Stimulated activated CD4-positive, alpha-beta T cell treated with anti-CD3 and anti-CD28 coated beads, Interleukin-15, amount 100 ng/mL, for 1 hour (primary cell): ENCODE data around the gene SLC18B1.
A peak's percentile ranks its signal among the peaks of the same experiment; 100 is the strongest.

Experiments
- DNase-seq, 2 donors: peaks; one replicate each; pipeline ENCODE4 v3.0.0-alpha.2; 2020; ENCODE audit warnings: low read depth in 1 of 2, low spot score in 1 of 2

Gene SLC18B1

GRCh38 chr6:132797951-132798868 is at the start of gene SLC18B1:
SLC18B1 (minus strand) TSS chr6:132798637; CDS start chr6:132798456, 181 bp downstream.
- peak in 1 of 2 donors; percentile 52 for DNase-seq

DNA sequence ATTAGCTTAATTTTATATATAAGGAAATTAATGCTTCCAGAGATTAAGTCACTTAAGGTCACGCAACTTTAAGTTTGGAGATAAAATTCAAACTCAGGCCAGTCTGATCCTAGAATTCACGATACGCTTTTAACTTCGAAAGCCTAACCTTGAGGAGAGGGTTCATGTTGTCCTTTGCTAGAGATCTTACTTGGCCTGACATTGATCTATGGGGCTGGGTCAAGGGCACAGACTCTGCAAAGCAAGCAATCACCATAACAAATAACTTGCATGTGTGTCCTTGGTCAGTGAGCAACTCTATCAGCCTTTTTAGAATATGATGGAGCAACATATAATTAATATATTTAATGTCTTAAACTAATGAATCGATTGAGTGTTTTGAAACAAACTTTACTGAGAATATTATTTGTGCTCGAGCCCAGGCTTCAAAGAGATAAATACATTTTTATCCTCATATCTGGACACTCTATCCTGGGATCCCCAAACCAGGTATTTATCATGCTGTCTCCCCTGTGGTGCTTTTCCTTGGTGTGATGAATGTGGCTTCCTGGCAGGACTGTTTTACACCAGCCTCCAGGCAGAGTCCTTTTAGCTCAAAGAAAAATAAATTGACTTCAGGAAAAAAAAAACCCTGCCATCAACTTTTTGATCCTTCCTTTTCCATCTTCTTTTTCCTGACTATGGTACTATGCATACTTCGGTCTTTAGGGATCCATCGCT is 45.0 kb upstream of the SLC18B1 start:
- DNase-seq, result no peak

GRCh38 chr6:132841966-132842365 is 43.5 kb upstream of the SLC18B1 start:
- no peak for DNase-seq

GRCh38 chr6:132832891-132833290 is 34.5 kb upstream of the SLC18B1 start:
- no peak for DNase-seq

DNA sequence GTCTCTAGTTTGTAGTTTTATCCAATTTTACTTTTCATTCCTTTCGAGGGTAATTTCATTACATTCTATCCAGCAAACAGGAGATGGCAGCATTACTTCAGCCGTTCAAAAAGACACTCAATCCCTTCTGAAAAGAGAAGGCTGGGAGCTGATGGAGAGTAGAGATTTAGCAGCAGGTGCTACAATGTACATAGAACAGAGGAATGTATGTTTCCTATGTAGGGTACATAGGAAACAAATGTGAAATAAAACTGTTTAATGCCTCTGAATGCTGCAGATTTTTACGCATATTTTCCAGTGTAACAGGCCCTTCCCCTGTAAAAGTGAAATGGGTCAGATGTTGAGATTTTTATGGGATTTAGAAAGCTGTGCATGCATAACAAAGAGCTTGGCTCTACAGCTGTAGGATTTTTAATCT is 31.9 kb upstream of the SLC18B1 start:
- no peak for DNase-seq

DNA sequence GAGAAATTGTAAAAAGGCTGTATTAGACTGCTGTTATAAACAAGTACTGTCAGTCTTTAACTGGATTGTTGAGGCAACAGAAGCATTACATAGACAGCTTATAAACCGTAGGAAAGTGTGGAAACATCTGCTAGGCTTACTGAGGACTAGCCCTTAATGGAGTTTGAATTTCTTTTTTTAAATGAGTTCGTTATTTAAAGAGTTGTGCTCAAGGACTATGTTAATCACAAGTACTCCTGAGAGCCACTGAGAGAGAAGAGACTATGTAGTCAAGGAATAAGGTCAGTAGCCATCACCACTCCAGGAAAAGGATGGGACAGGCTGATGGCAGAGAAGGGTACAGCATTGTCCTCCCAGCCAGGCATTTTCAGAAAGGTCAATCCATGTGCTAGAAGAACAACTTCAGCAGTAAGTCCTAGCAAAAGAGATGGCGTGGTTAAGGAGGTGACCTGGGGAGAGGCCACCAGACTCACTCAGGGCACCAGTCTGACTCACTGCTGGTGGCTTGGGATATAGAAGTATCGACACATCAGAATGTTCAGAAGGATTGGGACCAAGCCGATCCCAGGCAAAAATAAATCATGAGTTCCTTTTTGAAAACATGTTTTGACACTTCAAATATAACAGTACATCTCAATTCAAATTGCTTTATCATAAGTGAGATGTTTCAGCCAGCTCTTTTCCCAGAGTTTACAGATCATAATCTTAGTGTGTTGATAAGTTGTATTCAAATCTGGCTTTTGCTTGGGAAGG is 22.4 kb upstream of the SLC18B1 start:
- DNase-seq, result no peak

- no peak for DNase-seq
Observed at GRCh38 chr6:132819405-132820161, 21.1 kb upstream of the SLC18B1 start.

DNA sequence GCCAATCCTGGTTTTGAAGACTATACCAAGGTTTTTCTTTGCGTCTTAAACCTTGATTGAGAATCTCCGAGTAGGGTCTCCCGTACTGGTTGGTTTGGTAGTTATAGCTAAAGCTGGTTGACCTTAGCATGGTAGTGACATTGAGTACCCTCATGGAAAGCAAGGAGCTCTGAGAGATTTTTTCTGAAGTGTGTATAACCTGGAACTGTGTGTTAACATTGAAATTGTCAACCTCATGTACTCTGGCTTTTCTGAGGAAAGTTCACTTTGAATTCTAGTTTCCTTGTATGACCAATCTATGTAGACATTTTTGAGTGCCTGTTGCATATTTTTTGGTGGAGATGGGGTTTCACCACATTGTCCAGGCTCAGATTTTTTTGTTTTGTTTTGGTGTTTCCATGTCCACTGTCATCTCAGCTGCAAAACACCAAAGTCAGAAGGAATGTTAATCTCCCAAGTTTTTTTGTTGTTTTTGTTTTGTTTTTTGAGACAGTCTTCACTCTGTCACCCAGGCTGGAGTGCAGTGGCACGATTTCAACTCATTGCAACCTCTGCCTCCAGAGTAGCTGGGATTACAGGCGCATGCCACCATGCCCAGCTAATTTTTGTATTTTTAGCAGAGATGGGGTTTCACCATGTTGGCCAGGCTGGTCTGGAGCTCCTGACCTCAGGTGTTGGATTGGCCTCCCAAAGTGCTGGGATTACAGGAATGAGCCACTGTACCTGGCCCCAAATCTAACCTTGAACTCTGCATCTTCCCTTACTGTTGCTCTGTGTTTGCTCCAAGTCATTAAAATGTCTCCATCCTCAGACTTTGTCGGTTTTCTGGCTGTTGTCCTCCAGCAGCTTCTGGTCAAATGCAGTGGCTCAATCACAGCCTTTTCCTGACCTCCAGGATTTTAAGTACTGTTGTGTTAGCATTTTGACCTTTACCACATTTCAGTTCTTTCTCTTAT is 20.2 kb upstream of the SLC18B1 start:
- no peak for DNase-seq

DNA sequence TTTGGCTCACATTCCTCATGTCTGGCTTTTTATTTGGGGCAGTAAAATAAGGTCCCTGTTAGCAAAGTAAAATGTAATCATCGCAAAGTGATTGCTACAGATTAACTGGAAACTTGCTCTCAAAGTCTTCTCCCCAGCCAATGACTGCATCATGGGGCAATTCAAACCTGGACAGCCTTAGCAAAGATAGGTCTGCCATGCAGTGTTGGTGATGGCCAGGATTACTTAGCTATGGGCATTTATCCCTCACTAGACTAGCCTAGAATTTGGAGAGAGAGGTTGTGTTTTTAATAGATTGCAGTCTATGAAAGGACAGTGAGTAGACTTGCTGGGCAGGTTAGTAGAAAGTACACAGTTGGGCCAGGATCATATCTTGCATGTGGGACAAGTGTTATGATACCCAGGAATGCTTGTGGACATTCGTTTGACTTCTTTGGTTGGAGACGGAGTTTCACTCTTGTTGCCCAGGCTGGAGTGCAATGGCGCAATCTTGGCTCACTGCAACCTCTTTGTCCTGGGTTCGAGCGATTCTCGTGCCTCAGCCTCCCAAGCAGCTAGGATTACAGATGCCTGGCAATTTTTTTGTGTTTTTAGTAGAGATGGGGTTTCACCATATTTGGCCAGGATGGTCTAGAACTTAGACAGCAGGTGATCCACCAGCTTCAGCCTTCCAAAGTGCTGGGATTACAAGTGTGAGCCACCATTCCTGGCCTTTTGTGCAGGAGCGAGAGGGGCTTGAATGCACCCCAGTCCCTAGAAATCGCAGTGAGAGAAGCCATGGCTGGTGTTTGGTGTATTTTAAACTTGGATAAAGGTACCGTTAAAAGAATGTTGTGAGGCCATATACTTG is 19.3 kb upstream of the SLC18B1 start:
- no peak for DNase-seq

- DNase-seq, result no peak
Observed at GRCh38 chr6:132816660-132817059, 18.2 kb upstream of the SLC18B1 start.

- no peak for DNase-seq
Observed at GRCh38 chr6:132814716-132815570, 16.5 kb upstream of the SLC18B1 start.

- no peak for DNase-seq
Observed at GRCh38 chr6:132813173-132813856, 14.9 kb upstream of the SLC18B1 start.

DNA sequence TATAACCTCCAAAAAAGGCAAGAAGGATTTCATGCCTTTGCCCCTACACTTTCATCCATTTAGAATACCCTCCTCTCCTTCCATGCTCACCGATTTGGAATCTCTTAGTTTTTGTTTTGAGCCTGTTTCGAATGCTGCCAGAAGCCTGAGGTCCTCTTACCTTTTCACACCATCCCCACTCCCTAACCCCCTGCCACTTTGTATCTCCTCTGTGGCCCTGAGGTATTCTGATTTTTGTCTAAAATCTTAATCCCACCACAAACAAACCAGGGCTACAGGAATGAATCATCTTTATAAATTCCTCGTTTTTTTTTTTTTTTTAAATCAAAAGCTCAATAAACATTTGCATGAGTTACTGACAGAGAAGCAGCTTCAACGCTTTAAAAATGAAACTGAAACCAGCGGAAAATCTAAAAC is 14.3 kb upstream of the SLC18B1 start:
- DNase-seq, result no peak

DNA sequence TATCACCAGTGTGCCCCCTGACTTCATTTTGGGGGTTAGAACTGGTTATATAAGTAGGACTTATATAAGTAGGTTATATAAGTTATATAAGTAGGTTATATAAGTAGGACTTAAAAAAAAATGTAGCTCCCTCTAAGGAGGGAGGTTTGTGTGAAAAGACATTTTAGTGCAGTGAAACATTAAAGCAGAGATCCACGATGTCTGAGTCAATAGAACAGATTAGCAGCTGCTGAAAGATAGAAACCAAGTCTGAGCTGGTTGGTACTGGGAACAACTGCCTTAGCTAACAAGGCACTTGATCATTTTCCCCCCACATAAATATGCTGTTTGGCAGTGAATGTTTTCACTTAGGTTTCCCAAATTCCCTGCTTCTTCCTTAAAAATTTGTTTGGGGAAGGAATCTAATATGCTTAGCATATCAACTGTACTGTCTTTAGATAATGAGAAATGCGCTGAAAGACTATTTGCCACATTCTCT is 13.9 kb upstream of the SLC18B1 start:
- no peak for DNase-seq

- DNase-seq, result no peak
Observed at GRCh38 chr6:132811276-132811675, 12.8 kb upstream of the SLC18B1 start.

- no peak for DNase-seq
Observed at GRCh38 chr6:132805548-132805947, 7.1 kb upstream of the SLC18B1 start.

GRCh38 chr6:132804251-132804650 is 5.8 kb upstream of the SLC18B1 start:
- DNase-seq, result no peak
